Mucosa of descending colon (tissue), 3 donors: Measurements from ENCODE around the gene CHRNA3. TPM values are rescaled to one million over a fixed set of nuclear protein-coding genes. Genes with fewer than 3 reads are reported as not detected.

Experiments used
- ATAC-seq: fragments of 200-7000 bp; cut with Tn5 transposase; one replicate; pipeline ENCODE4 v1.9.1; 2020; ENCODE audit warnings: mild to moderate bottlenecking, moderate library complexity
- DNase-seq, 3 donors: peaks; one replicate each; pipeline ENCODE4 v3.0.0-alpha.2; 2020
- H3K36me3 ChIP-seq: fragments of 200-600 bp; one replicate; pipeline ENCODE4 v1.8.0; 2021; ENCODE audit warnings: low read depth, mild to moderate bottlenecking
- H3K4me1 ChIP-seq: fragments of 200-600 bp; one replicate; pipeline ENCODE4 v1.8.0; 2021; ENCODE audit warnings: low read depth, mild to moderate bottlenecking
- H3K4me3 ChIP-seq: fragments of 200-600 bp; one replicate; pipeline ENCODE4 v1.8.0; 2021; ENCODE audit warnings: mild to moderate bottlenecking
- H3K9me3 ChIP-seq: fragments of 200-600 bp; one replicate; pipeline ENCODE4 v1.8.0; 2021; ENCODE audit warnings: mild to moderate bottlenecking
- CTCF ChIP-seq: fragments of 200-600 bp; IDR thresholded peaks from one replicate; pipeline ENCODE4 v1.8.0; 2022; ENCODE audit warnings: antibody characterized with exemption, mild to moderate bottlenecking
- intact Hi-C, 2 donors: fragments of 100-400 bp; cut with DNase I in 1 of 2; cut with micrococcal nuclease in 1 of 2; formaldehyde crosslinking; loops; one replicate each; pipeline versions ENCODE4 v1.11.0 to v1.11.1; 2022; cut with DNase I, micrococcal nuclease
- total RNA-seq, 3 donors: library from RNA; stranded (reverse); fragmentation: NEBNext Ultra II Directional in 2 of 3; extraction: Animal tissue kit (Norgen Biotek cat#: 25700) in 2 of 3; gene quantifications; one replicate each; pipeline versions ENCODE4 v1.2.1 to v1.2.4, GENCODE V29; 2021 to 2023
- donor health status: DM: no; HTN: no; CAD: no; lungs with moderate emphysema.
- donor health status: DM: no; HTN: no; CAD: no.
- donor health status: DM: no; HTN: yes; CAD: no.

Gene CHRNA3
- total RNA-seq, 3 donors from 2014 or later: 1.9 to 13.9 (median 4.8) TPM

DNA sequence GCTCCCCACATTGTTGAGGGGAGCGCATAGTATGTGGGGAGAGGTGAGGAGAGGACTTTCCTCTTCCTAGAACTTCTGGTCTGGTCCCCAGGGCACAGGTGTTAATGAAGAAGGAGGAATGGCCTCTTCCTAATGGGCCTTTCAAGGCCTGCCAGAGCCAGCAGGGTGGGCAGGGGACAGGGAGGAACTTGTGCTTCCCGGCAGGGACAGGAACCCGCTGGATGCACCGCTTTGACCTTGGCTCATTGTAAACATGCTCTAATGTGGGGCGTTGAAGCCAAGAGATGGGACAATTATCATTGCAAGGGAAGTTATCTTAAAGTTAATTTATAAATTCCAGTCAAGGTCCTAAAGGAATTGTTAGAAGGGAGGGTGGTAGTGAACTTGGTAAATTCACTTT is 41.2 kb upstream of the CHRNA3 start:
- intact Hi-C loops: no loop called here
- Histone ChIP-seq H3K9me3 (no peaks in the 10 kb centered on the region), H3K4me3 (no peak overlapping the region), H3K4me1 (no peaks in the 10 kb centered on the region), H3K36me3 (no peaks in the 10 kb centered on the region)
- no peak for ATAC-seq
- DNase-seq: no peak
- TF ChIP-seq CTCF: no peak

- no peak for ATAC-seq
- DNase-seq: no peak
- Histone ChIP-seq H3K4me1 (no peaks in the 10 kb centered on the region), H3K4me3 (no peak overlapping the region), H3K36me3 (no peaks in the 10 kb centered on the region), H3K9me3 (no peaks in the 10 kb centered on the region)
- intact Hi-C loops: no loop called here
- no peak for TF ChIP-seq CTCF
Observed at GRCh38 chr15:78661001-78661400, 40.2 kb upstream of the CHRNA3 start.

DNA sequence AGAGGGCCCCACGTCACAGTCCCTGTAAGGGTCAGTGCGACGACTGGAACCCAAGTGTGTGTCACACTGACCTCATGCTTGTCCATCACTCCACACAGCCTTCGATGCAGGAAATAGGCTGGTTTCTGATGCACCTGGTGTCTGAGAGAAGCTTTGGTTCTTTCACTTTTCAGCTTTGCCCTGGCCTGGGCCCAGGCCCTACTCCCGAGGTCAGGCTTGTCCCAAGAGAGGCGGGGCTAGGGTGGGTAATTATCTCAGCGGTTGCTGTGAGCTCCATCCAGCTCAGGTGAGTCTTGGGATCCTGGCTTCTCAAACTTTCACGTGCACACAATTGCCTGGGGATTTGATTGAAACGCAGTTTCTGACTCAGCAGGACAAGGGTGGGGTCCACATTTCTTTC is 39.8 kb upstream of the CHRNA3 start:
- H3K4me1 ChIP-seq: no peaks in the 10 kb centered on the region
- no peaks in the 10 kb centered on the region for H3K36me3 ChIP-seq
- no peak for ATAC-seq
- TF ChIP-seq CTCF: no peak
- intact Hi-C loops: no loop called here
- H3K9me3 ChIP-seq: no peaks in the 10 kb centered on the region
- DNase-seq: no peak
- H3K4me3 ChIP-seq: no peak overlapping the region

GRCh38 chr15:78658823-78659222 is 38.0 kb upstream of the CHRNA3 start:
- no peak for DNase-seq
- no peaks in the 10 kb centered on the region for H3K36me3 ChIP-seq
- no peak overlapping the region for H3K4me3 ChIP-seq
- H3K9me3 ChIP-seq: no peaks in the 10 kb centered on the region
- intact Hi-C loops: no loop called here
- ATAC-seq: no peak
- TF ChIP-seq CTCF: no peak
- no peaks in the 10 kb centered on the region for H3K4me1 ChIP-seq

GRCh38 chr15:78654272-78654671 is 33.5 kb upstream of the CHRNA3 start:
- Histone ChIP-seq H3K9me3 (no peaks in the 10 kb centered on the region), H3K36me3 (no peaks in the 10 kb centered on the region), H3K4me1 (no peaks in the 10 kb centered on the region), H3K4me3 (no peak overlapping the region)
- no peak for TF ChIP-seq CTCF
- intact Hi-C loops: no loop called here
- ATAC-seq: no peak
- no peak for DNase-seq

DNA sequence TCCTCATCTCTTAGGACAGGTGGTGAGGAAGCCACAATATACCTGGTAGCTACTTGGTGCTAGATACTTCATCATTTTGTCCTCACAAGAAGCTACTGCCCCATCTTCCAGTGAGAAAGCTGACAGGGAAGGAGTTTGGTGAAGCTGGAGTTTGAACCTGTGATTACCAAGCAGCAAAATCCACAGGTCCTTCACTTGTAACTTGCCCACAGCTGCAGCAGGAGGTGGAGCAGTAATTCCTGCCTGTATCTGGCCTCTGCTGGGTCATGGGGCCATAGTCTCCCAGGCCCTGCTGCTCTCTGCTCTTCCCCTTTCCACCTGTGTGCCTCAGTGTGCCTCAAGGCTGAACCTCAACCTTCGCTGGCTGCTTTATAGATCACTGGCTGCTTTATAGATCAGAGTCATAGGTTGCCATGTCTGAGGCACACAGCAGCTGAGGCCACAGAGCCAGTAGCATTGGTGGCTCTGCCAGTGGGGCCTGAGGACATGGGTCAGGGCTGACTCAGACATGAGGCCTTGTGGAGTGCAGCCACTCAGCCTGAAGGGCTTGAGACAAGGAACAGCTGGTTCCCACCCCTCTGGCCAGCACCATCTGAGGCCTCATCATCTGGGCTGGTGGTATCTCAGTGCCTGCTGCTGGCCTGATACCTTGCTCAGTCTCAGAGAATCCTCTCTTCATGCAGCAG is 31.3 kb upstream of the CHRNA3 start:
- Histone ChIP-seq H3K36me3 (no peaks in the 10 kb centered on the region), H3K9me3 (no peaks in the 10 kb centered on the region), H3K4me1 (no peaks in the 10 kb centered on the region), H3K4me3 (no peak overlapping the region)
- ATAC-seq (no peak), DNase-seq (no peak)
- no peak for TF ChIP-seq CTCF
- intact Hi-C loops: no loop called here
